Activated CD4-positive, alpha-beta T cell treated with anti-CD3 and anti-CD28 coated beads, Interleukin-2, Interleukin-4, amounts not matched to agents 100 ng/mL and 50 ng/mL, durations not matched to agents 16 hours and 8 hours (primary cell): ENCODE data around the gene BBS4.
A peak's percentile ranks its signal among the peaks of the same experiment; 100 is the strongest.

Experiments used
- DNase-seq: peaks from one replicate; pipeline ENCODE4 v3.0.0-alpha.2; 2020; ENCODE audit warnings: low spot score

Gene BBS4

GRCh38 chr15:72764656-72765055 is 78.6 kb downstream of the BBS4 start:
- no peak for DNase-seq

GRCh38 chr15:72766025-72766424 is 80.0 kb downstream of the BBS4 start:
- DNase-seq, result no peak

GRCh38 chr15:72766780-72767179 is 80.8 kb downstream of the BBS4 start:
- DNase-seq, result no peak

GRCh38 chr15:72770673-72771328 is 84.8 kb downstream of the BBS4 start:
- DNase-seq, result peak; percentile 60

GRCh38 chr15:72771329-72771725 is 85.3 kb downstream of the BBS4 start:
- no peak for DNase-seq

GRCh38 chr15:72774696-72775383 is 88.8 kb downstream of the BBS4 start:
- no peak for DNase-seq

GRCh38 chr15:72778796-72779195 is 92.8 kb downstream of the BBS4 start:
- no peak for DNase-seq

GRCh38 chr15:72781631-72782030 is 95.6 kb downstream of the BBS4 start:
- no peak for DNase-seq

GRCh38 chr15:72782274-72783003 is 96.4 kb downstream of the BBS4 start:
- DNase-seq, result no peak

- peak; percentile 55 for DNase-seq
Observed at GRCh38 chr15:72783004-72783639, 97.1 kb downstream of the BBS4 start.

GRCh38 chr15:72783640-72784455 is 97.8 kb downstream of the BBS4 start, which contains the start of gene ADPGK:
Gene ADPGK (minus strand): TSS chr15:72783758. CDS start chr15:72783691, 67 bp downstream.
- DNase-seq, result peak; percentile 93

- DNase-seq, result no peak
Observed at GRCh38 chr15:72784456-72784876, 98.5 kb downstream of the BBS4 start.

GRCh38 chr15:72785432-72785831 is 99.4 kb downstream of the BBS4 start:
- peak; percentile 76 for DNase-seq

- DNase-seq, result no peak
Observed at GRCh38 chr15:72785841-72786240, 99.8 kb downstream of the BBS4 start.

- DNase-seq, result no peak
Observed at GRCh38 chr15:72786242-72786641, 100.2 kb downstream of the BBS4 start.

- peak; percentile 68 for DNase-seq
Observed at GRCh38 chr15:72786676-72787345, 100.8 kb downstream of the BBS4 start.

- no peak for DNase-seq
Observed at GRCh38 chr15:72787526-72787925, 101.5 kb downstream of the BBS4 start.
